IMR-90 (cell line): Measurements from ENCODE around the gene ADAMTS6. TPM values are rescaled to one million over a fixed set of nuclear protein-coding genes. Genes with fewer than 3 reads are reported as not detected.

Experiments
- ATAC-seq: fragments of 200-7000 bp; cut with Tn5 transposase; 2 replicates; pipeline ENCODE4 v1.9.1; 2020; ENCODE audit warnings: low read depth, mild to moderate bottlenecking, moderate library complexity
- BruUV-seq: library from RNA; stranded (reverse); fragments of 400-500 nt; replicated peaks from 2 replicates; lab custom pipeline; 2021; lab: Mats Ljungman, UMichigan
- CTCF ChIA-PET: fragments of 300-600 bp; formaldehyde crosslinking; extraction: SDS; loops from one replicate; lab custom pipeline; 2021; ENCODE audit warnings: antibody characterized with exemption; lab: Yijun Ruan, JAX
- POLR2A ChIA-PET: fragments of 300-600 bp; sonication (Branson Sonifier 250); formaldehyde crosslinking; loops from one replicate; lab custom pipeline; 2022; ENCODE audit warnings: antibody characterized with exemption; ENCODE audit not compliant: unreplicated experiment; lab: Charles Lee
- DNase-seq: peaks from one replicate; pipeline ENCODE4 v3.0.0; 2013
- H2AFZ ChIP-seq: replicated peaks from 2 replicates; pipeline ENCODE3; 2013; ENCODE audit warnings: low read length, mild to moderate bottlenecking; ENCODE audit not compliant: poor library complexity
- H2AK5ac ChIP-seq: 2 replicates; pipeline ENCODE4 v1.6.1; 2013; ENCODE audit warnings: low read depth, low read length, inconsistent platforms
- H2AK9ac ChIP-seq: replicated peaks from 2 replicates; pipeline ENCODE3; 2013; ENCODE audit warnings: mild to moderate bottlenecking, low read depth, low read length, moderate library complexity; ENCODE audit not compliant: poor library complexity
- H2BK120ac ChIP-seq: 2 replicates; pipeline ENCODE4 v1.6.1; 2013; ENCODE audit warnings: low read depth, low read length, inconsistent platforms
- H2BK15ac ChIP-seq: 3 replicates; pipeline ENCODE4 v1.6.1; 2013; ENCODE audit warnings: low read depth, low read length, inconsistent platforms
- H2BK20ac ChIP-seq: 2 replicates; pipeline ENCODE4 v1.6.1; 2013; ENCODE audit warnings: low read depth, mild to moderate bottlenecking, inconsistent platforms, low read length, moderate library complexity
- H2BK5ac ChIP-seq: 2 replicates; pipeline ENCODE4 v1.6.1; 2013; ENCODE audit warnings: mild to moderate bottlenecking, low read depth, low read length, inconsistent platforms; ENCODE audit not compliant: poor library complexity, severe bottlenecking
- H3K14ac ChIP-seq: replicated peaks from 2 replicates; pipeline ENCODE4 v1.6.1; 2013; ENCODE audit warnings: low read depth, low read length, inconsistent platforms
- H3K18ac ChIP-seq: 2 replicates; pipeline ENCODE4 v1.6.1; 2013; ENCODE audit warnings: low read depth, low read length, control low read depth
- H3K23ac ChIP-seq: 2 replicates; pipeline ENCODE4 v1.6.1; 2013; ENCODE audit warnings: low read depth, low read length, inconsistent platforms
- H3K27ac ChIP-seq: 2 replicates; pipeline ENCODE4 v1.5.1; 2013; ENCODE audit warnings: mild to moderate bottlenecking, control low read depth, low read length; ENCODE audit not compliant: insufficient read depth
- H3K27me3 ChIP-seq: 2 replicates; pipeline ENCODE4 v1.6.1; 2013; ENCODE audit warnings: low read length; ENCODE audit not compliant: control insufficient read depth, insufficient read depth
- H3K36me3 ChIP-seq: 2 replicates; pipeline ENCODE4 v1.6.1; 2013; ENCODE audit warnings: low read length, mixed read lengths; ENCODE audit not compliant: control insufficient read depth, insufficient read depth
- H3K4ac ChIP-seq: 2 replicates; pipeline ENCODE4 v1.6.1; 2013; ENCODE audit warnings: low read depth, low read length, inconsistent platforms
- H3K4me1 ChIP-seq: 2 replicates; pipeline ENCODE4 v1.6.1; 2013; ENCODE audit warnings: low read length, mixed read lengths; ENCODE audit not compliant: control insufficient read depth, insufficient read depth
- H3K4me2 ChIP-seq: 2 replicates; pipeline ENCODE4 v1.6.1; 2013; ENCODE audit warnings: low read depth, mild to moderate bottlenecking, control low read depth, low read length, moderate library complexity
- H3K4me3 ChIP-seq: 2 replicates; pipeline ENCODE4 v1.5.1; 2013; ENCODE audit warnings: low read depth, mild to moderate bottlenecking, control low read depth, low read length, moderate library complexity; ENCODE audit not compliant: insufficient read depth
- H3K56ac ChIP-seq: 2 replicates; pipeline ENCODE4 v1.6.1; 2013; ENCODE audit warnings: low read length, inconsistent platforms; ENCODE audit not compliant: insufficient read depth; ENCODE audit errors: extremely low read depth
- H3K79me1 ChIP-seq, 2 experiments: 2 replicates each; pipeline ENCODE4 v1.6.1; 2013; ENCODE audit warnings: low read length in 2 of 2, inconsistent platforms in 1 of 2, low read depth in 1 of 2
- H3K9ac ChIP-seq: 2 replicates; pipeline ENCODE4 v1.6.1; 2013; ENCODE audit warnings: low read depth, low read length, control low read depth
- H3K9me1 ChIP-seq: 2 replicates; pipeline ENCODE4 v1.6.1; 2013; ENCODE audit warnings: low read length, inconsistent platforms; ENCODE audit not compliant: insufficient read depth
- H3K9me3 ChIP-seq: 2 replicates; pipeline ENCODE4 v1.6.1; 2013; ENCODE audit warnings: low read length; ENCODE audit not compliant: control insufficient read depth, insufficient read depth
- H4K20me1 ChIP-seq: 2 replicates; pipeline ENCODE4 v1.6.1; 2013; ENCODE audit warnings: low read length, inconsistent platforms; ENCODE audit not compliant: insufficient read depth
- H4K5ac ChIP-seq: 2 replicates; pipeline ENCODE4 v1.6.1; 2013; ENCODE audit warnings: mild to moderate bottlenecking, low read depth, low read length, control low read depth
- H4K8ac ChIP-seq, 2 experiments: 2 replicates each; pipeline ENCODE4 v1.6.1; 2013; ENCODE audit warnings: low read depth in 2 of 2, low read length in 2 of 2, control low read depth in 1 of 2, inconsistent platforms in 1 of 2
- H4K91ac ChIP-seq: 2 replicates; pipeline ENCODE4 v1.6.1; 2013; ENCODE audit warnings: low read depth, low read length, inconsistent platforms; ENCODE audit not compliant: insufficient read depth
- BHLHE40 ChIP-seq: fragments of 150-350 bp; IDR thresholded peaks from 2 replicates; pipeline ENCODE4 v1.6.1; 2016; ENCODE audit warnings: mild to moderate bottlenecking, low read depth, low read length
- CEBPB ChIP-seq: IDR thresholded peaks from 2 replicates; pipeline ENCODE4 v1.6.1; 2012; ENCODE audit warnings: low read depth, low read length, improper control_type of control experiment
- CTCF ChIP-seq: conservative IDR thresholded peaks from 2 replicates; pipeline ENCODE4 v1.5.1; 2012; ENCODE audit warnings: mild to moderate bottlenecking, low read depth, low read length, improper control_type of control experiment
- MAFK ChIP-seq: IDR thresholded peaks from 2 replicates; pipeline ENCODE4 v1.6.1; 2012; ENCODE audit warnings: low read depth, low read length, improper control_type of control experiment
- MAZ ChIP-seq: IDR thresholded peaks from 2 replicates; pipeline ENCODE4 v1.6.1; 2012; ENCODE audit warnings: low read depth, mild to moderate bottlenecking, low read length, improper control_type of control experiment, moderate library complexity, borderline replicate concordance
- MXI1 ChIP-seq: IDR thresholded peaks from 2 replicates; pipeline ENCODE4 v1.6.1; 2012; ENCODE audit warnings: low read depth, mild to moderate bottlenecking, low read length, moderate library complexity, borderline replicate concordance
- NFE2L2 ChIP-seq: fragments of 150-350 bp; IDR thresholded peaks from 2 replicates; pipeline ENCODE4 v1.6.1; 2016; ENCODE audit warnings: low read depth, mild to moderate bottlenecking, low read length
- POLR2A ChIP-seq: IDR thresholded peaks from 2 replicates; pipeline ENCODE4 v1.6.1; 2012; ENCODE audit warnings: mild to moderate bottlenecking, low read depth, low read length
- RAD21 ChIP-seq: IDR thresholded peaks from 2 replicates; pipeline ENCODE4 v1.6.1; 2012; ENCODE audit warnings: low read length, improper control_type of control experiment
- RFX5 ChIP-seq: IDR thresholded peaks from 2 replicates; pipeline ENCODE4 v1.8.0; 2012; ENCODE audit warnings: low read depth, mild to moderate bottlenecking, low read length, moderate library complexity
- SMC3 ChIP-seq: fragments of 150-350 bp; IDR thresholded peaks from 2 replicates; pipeline ENCODE4 v1.6.1; 2016; ENCODE audit warnings: low read depth, mild to moderate bottlenecking, antibody characterized with exemption, low read length, moderate library complexity
- WGBS, 2 experiments: methylation state at CpG; one replicate each; pipeline versions ENCODE4 v1.1.5 to v1.1.7; 2013; ENCODE audit warnings: missing lambda C conversion rate in 2 of 2; ENCODE audit not compliant: insufficient read length in 1 of 2; ENCODE audit errors: extremely low coverage in 2 of 2; 5-methylcytosine and 5-hydroxymethylcytosine counted together
- dilution Hi-C: fragments of 300-500 bp; cut with HindIII; formaldehyde crosslinking; loops from one replicate; pipeline ENCODE4 v1.14.3; 2018; ENCODE audit warnings: low sequenced_read_pairs; ENCODE audit not compliant: unreplicated experiment
- in situ Hi-C: fragments of 300-500 bp; cut with MboI; formaldehyde crosslinking; loops from 3 replicates; pipeline ENCODE4 v1.14.3; 2019; ENCODE audit warnings: low sequenced_read_pairs, inconsistent platforms, mixed read lengths
- intact Hi-C: fragments of 100-400 bp; cut with micrococcal nuclease; formaldehyde crosslinking; loops from 2 replicates; pipeline ENCODE4 v1.10.0; 2022
- polyA plus RNA-seq, 3 experiments: library from polyadenylated mRNA; depleted of rRNA; stranded (reverse); fragments of >200 nt; gene quantifications; 2 replicates each; pipeline ENCODE4 v1.2.3, GENCODE V29; 2012; ENCODE audit warnings: low replicate concordance in 1 of 3
- total RNA-seq: library from RNA; depleted of rRNA; stranded (reverse); fragments of >200 nt; gene quantifications from 2 replicates; pipeline ENCODE4 v1.2.3, GENCODE V29; 2012
- TF ChIP-seq, protein P1 (sequence below): fragments of 150-350 bp; IDR thresholded peaks from 2 replicates; pipeline ENCODE4 v1.6.1; 2016; ENCODE audit warnings: low read depth, mild to moderate bottlenecking, low read length, moderate library complexity, borderline replicate concordance

ADAMTS6 gene
- total and polyA plus RNA-seq, 2 of the 4 experiments (the other 2 are of a cell fraction) = 23.9 to 173 TPM

- H2BK5ac ChIP-seq = peak overlapping the region; percentile 99
- H3K79me1 ChIP-seq = no peaks in the 10 kb centered on the region; a peak in 1 of 4 replicates
- DNase-seq = peak; percentile 82
- H3K23ac ChIP-seq = peak overlapping the region; percentile 94
- no peaks in the 10 kb centered on the region for H3K27me3 ChIP-seq
- H3K9me3 ChIP-seq = no peaks in the 10 kb centered on the region
- H2AK9ac ChIP-seq = peak overlapping the region; percentile 58
- H3K18ac ChIP-seq = peak overlapping the region; percentile 97
- ChIA-PET POLR2A (interaction anchor here (0.5 to 1.0 kb wide), 3 partner anchors 25 to 357 kb away, joined by 3 to 11 read pairs (median 3); no protein-coding TSS in a partner anchor), CTCF (interaction anchor here (1.0 kb wide), 1 partner anchor 8 kb away, joined by 3 read pairs; no protein-coding TSS in a partner anchor)
- intact Hi-C loops = loop anchor here (2.0 to 10.0 kb wide), 3 partner anchors 73 to 179 kb away; no protein-coding TSS in a partner anchor
- H2BK15ac ChIP-seq = peak overlapping the region; percentile 68; the same call in 2 of the 3 replicates
- no peaks in the 10 kb centered on the region for H3K36me3 ChIP-seq
- H4K8ac ChIP-seq = peak overlapping the region; percentile 81 to 96
- no peak for TF ChIP-seq MAFK
- TF ChIP-seq CEBPB = peak; percentile 44
- TF ChIP-seq BHLHE40 = 0 out of 2 replicates have a peak, but pooled peaks have one; percentile 4
- no peak for TF ChIP-seq RFX5
- TF ChIP-seq, protein P1, sequence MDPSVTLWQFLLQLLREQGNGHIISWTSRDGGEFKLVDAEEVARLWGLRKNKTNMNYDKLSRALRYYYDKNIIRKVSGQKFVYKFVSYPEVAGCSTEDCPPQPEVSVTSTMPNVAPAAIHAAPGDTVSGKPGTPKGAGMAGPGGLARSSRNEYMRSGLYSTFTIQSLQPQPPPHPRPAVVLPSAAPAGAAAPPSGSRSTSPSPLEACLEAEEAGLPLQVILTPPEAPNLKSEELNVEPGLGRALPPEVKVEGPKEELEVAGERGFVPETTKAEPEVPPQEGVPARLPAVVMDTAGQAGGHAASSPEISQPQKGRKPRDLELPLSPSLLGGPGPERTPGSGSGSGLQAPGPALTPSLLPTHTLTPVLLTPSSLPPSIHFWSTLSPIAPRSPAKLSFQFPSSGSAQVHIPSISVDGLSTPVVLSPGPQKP = no peak
- TF ChIP-seq SMC3 = no peak
- TF ChIP-seq MXI1 = no peak
- TF ChIP-seq MAZ = no peak
- no peak for TF ChIP-seq CTCF
- no peak; the same call in 1 of the 2 replicates for TF ChIP-seq POLR2A
- TF ChIP-seq NFE2L2 = no peak
- no peak for TF ChIP-seq RAD21
- no TSS peak for BruUV-seq
- peak overlapping the region; percentile 88 for H2AFZ ChIP-seq
- in situ Hi-C loops = no loop called here
- peak overlapping the region; percentile 92 for H4K5ac ChIP-seq
- peak overlapping the region; percentile 91 for H2BK120ac ChIP-seq
- H3K4me2 ChIP-seq = peak overlapping the region; percentile 69
- 7% methylated on average over 3 of the region's 16 CpGs; no CpG with 5 or more reads in 1 of the 2 experiments for WGBS, 2 experiments
- dilution Hi-C loops = no loop called here
- peak overlapping the region; percentile 90 for H3K27ac ChIP-seq
- H3K4me1 ChIP-seq = peaks cover 19% of the 10 kb centered on the region
- H3K4ac ChIP-seq = peak overlapping the region; percentile 96
- peak overlapping the region; percentile 84 for H3K14ac ChIP-seq
- H3K4me3 ChIP-seq = no peak overlapping the region
- peak overlapping the region; percentile 97 for H4K91ac ChIP-seq
- H3K56ac ChIP-seq = peak overlapping the region; percentile 98
- H3K9me1 ChIP-seq = peaks cover 8% of the 10 kb centered on the region
- peak overlapping the region; percentile 88 for H3K9ac ChIP-seq
- peak; percentile 45 for ATAC-seq
- peak overlapping the region; percentile 95 for H2BK20ac ChIP-seq
- peak overlapping the region; percentile 87 for H2AK5ac ChIP-seq
- no peaks in the 10 kb centered on the region for H4K20me1 ChIP-seq
Measured at GRCh38 chr5:65125591-65126541, 355.9 kb downstream of the ADAMTS6 start.
